ENCODE results near the gene IQCF6.
"Not testable (repeated sequence)": the region's sequence is repeated elsewhere in the genome, so short reads cannot be mapped to it uniquely, and the experiment has no call there.

The IQCF6 gene

DNA sequence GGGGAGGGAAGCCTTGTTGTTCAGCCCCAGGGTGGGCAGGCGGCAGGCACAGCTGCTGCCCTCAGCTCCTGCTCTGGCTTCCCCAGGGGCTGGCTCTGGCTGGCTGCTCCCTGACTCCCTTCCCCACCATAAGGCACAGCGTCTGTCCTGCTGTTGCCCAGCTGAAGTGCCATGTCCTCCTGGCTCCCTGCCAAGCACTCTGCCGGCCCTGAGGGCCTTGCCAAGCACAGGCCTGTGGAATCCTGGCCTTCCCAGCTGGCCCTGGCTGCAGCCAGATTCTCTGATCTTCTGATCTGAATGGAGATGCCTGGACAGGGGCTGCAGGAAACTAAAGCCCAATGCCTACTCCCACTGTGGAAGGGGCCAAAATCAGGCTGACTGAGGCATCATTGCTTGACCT is 1.1 kb downstream of the IQCF6 start:
- no peak overlapping the region for H3K4me3 ChIP-seq (ENCODE audit: low read length)
- TF ChIP-seq, protein P1, sequence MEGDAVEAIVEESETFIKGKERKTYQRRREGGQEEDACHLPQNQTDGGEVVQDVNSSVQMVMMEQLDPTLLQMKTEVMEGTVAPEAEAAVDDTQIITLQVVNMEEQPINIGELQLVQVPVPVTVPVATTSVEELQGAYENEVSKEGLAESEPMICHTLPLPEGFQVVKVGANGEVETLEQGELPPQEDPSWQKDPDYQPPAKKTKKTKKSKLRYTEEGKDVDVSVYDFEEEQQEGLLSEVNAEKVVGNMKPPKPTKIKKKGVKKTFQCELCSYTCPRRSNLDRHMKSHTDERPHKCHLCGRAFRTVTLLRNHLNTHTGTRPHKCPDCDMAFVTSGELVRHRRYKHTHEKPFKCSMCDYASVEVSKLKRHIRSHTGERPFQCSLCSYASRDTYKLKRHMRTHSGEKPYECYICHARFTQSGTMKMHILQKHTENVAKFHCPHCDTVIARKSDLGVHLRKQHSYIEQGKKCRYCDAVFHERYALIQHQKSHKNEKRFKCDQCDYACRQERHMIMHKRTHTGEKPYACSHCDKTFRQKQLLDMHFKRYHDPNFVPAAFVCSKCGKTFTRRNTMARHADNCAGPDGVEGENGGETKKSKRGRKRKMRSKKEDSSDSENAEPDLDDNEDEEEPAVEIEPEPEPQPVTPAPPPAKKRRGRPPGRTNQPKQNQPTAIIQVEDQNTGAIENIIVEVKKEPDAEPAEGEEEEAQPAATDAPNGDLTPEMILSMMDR (conservative IDR thresholded peaks at IDR 0.05; ENCODE audit: low read length), result no peak
- no peak for DNase-seq (ENCODE audit: low read depth)

DNA sequence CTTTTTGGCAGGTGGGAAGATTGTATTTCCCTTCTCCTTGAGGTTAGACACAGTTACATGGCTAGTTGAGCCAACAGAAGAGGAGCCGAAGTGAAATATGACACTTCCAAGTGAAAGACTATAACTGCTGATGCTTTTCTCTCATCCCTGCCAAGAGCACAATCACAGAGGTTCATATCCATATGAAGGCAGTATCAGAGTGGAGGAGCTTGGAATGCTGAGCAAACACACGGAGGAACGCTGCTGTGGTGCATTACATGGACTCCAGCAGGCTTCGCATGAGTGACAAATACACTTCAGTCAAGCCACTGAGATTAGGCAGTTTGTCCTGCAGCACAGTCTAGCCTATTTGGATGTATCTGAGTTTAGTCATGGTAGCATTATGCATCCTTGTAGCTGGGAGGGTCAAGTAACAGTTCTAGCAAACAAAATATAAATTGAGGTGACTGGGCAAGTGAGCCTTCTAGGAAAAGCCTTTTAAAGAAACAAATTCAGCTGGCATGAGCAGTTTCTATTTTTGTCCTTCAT is 5.4 kb downstream of the IQCF6 start:
- no peak overlapping the region for H3K4me3 ChIP-seq (ENCODE audit: low read length)
- TF ChIP-seq, protein P1 (conservative IDR thresholded peaks at IDR 0.05; ENCODE audit: low read length), result no peak
- DNase-seq (ENCODE audit: low read depth), result no peak

DNA sequence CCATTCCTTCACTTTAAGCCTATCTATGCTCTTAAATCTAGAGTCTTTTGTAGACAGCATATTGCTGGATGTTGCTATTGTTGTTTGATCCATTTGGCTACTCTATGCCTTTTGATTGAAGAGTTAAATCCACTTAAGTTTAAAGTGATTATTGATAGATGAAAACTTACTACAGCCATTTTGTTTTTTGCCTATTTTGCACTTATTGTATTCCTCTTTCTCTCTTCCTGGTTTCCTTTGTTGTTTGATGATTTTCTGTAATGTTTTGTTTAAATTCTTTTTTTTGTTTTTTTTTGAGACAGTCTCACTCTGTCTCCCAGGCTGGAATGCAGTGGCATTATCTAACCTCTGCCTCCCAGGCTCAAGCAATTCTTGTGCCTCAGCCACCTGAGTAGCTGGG is 19.8 kb downstream of the IQCF6 start:
- TF ChIP-seq, protein P1 (conservative IDR thresholded peaks at IDR 0.05; ENCODE audit: low read length), result no peak
- no peak for DNase-seq (ENCODE audit: low read depth)
- no peak overlapping the region for H3K4me3 ChIP-seq (ENCODE audit: low read length)

DNA sequence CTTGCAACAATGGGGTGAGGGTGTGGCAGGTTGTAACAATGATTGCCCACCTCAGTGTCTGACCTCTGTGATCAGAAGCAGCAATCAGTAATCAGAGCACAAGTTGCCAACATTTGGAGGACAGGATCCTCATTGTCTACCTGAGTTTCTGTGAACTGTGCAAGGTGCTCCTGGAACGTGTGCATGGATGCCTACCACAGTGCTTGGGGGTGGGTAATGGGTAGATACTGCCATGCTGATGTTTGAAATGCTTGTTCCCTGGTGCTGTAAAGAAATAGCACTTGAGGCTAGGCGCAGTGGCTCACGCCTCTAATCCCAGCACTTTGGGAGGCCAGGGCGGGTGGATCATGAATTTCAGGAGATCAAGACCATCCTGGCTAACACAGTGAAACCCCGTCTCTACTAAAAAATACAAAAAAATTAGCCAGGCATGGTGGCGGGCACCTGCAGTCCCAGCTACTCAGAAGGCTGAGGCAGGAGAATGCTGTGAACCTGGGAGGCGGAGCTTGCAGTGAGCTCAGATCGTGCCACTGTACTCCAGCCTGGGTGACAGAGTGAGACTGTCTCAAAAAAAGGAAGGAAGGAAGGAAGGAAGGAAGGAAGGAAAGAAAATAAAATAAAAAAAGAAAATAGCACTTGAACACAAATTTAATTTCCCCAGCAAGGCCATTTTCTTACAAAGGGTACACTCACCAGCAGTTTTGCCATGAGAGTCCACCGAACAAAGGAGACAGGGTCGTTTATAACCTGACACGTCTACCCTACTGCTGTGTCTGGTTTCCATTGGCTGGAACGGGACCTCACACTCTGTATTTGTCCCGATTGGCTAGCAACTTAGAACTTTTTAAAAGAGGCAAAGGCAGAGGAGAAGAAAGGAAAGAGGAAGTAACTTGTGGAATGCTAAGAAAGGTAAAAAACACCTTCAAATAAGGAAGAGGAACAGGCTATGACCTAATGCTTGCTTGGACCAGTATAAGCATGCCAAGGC is 25.0 kb downstream of the IQCF6 start:
- DNase-seq (ENCODE audit: low read depth); H3K4me3 ChIP-seq (ENCODE audit: low read length): not testable (repeated sequence)

DNA sequence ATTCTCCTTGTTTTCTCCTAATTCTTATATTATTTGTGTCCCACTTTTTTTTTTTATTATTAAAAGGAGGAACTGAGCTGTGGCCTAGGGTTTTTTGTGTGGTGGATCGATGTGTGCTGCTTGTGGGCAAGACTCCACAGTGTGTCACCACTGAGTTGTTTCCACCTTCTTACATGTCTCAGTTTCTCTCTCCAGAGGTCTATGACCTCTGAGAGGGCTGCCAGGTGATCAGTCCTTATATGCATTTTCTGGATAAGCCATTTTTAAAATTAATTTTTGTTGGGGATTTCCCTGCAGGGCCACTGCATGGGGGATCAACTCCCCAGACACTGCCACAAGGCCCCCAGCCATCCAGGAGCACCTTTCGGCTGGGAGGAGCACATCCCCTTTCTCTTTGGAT is 27.8 kb downstream of the IQCF6 start:
- H3K4me3 ChIP-seq (ENCODE audit: low read length), result no peak overlapping the region
- DNase-seq (ENCODE audit: low read depth), result no peak
- TF ChIP-seq, protein P1 (conservative IDR thresholded peaks at IDR 0.05; ENCODE audit: low read length), result no peak

DNA sequence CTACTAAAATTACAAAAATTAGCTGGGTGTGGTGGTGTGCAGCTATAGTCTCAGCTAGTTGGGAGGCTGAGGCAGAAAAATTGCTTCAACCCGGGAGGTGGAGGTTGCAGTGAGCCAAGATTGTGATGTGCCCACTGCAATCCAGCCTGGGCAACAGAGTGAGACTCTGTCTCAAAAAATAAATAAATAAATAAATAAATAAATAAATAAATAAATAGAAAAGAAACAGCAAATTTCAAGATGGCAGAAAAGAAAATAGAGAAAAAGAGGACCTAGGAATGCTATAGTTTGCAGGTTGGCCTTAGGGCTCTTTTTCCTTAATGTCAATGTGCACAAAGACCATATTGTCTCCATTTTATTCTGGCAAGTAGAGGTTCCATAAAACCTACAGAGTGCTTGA is 28.2 kb downstream of the IQCF6 start:
- H3K4me3 ChIP-seq (ENCODE audit: low read length), result no peak overlapping the region
- DNase-seq (ENCODE audit: low read depth), result no peak
- TF ChIP-seq, protein P1 (conservative IDR thresholded peaks at IDR 0.05; ENCODE audit: low read length), result no peak

DNA sequence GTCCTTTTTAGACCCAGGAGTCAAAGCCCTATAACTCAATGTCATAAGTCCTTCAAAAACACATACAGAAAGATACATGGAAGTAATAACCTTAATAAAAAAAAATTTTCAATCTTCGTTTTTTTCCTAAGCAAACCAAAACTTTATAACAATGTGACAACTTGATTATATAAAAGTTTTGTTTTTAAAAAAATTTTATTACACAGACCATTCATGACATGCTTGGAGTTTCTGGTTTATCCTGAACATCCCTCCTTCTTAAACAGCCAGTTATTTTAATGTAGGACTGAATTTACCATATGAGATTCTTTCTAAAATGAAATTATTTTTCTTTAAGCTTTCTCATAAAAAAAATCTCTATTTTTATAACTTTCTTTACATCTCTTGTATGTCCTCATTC is 30.7 kb downstream of the IQCF6 start:
- no peak overlapping the region for H3K4me3 ChIP-seq (ENCODE audit: low read length)
- no peak for DNase-seq (ENCODE audit: low read depth)
- TF ChIP-seq, protein P1 (conservative IDR thresholded peaks at IDR 0.05; ENCODE audit: low read length), result no peak

Data from AG10803 (cell line).